GM21576 (cell line): ENCODE data around the gene AMBRA1.
A peak's percentile ranks its signal among the peaks of the same experiment; 100 is the strongest.
"Not testable (repeated sequence)": the region's sequence is repeated elsewhere in the genome, so short reads cannot be mapped to it uniquely, and the experiment has no call there.

Source experiments
- ATAC-seq: cut with Tn5 transposase; IDR thresholded peaks from one replicate; pipeline ENCODE4 v1.9.1; 2021; ENCODE audit warnings: mild to moderate bottlenecking, moderate library complexity; ENCODE audit not compliant: unreplicated experiment

AMBRA1 gene

GRCh38 chr11:46375392-46376101, 218.3 kb downstream of the AMBRA1 start:
- no peak for ATAC-seq

GRCh38 chr11:46374815-46375214, 219.0 kb downstream of the AMBRA1 start:
- ATAC-seq = no peak

GRCh38 chr11:46373787-46374740, 219.8 kb downstream of the AMBRA1 start:
- ATAC-seq = no peak

DNA sequence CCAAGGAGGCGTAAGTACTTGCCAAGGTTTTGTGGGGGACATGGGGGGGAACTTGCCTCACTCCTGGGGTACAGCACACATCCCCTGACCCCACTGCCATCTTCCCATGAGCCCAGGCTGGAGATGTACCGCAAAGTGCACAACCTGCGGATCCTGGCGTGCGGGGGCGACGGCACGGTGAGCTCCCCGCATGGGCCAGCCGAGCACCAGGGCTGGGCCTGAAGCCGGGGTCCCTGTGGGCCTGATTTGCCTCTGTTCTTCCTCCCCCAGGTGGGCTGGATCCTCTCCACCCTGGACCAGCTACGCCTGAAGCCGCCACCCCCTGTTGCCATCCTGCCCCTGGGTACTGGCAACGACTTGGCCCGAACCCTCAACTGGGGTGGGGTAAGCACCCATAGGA, 221.3 kb downstream of the AMBRA1 start:
- ATAC-seq = not testable (repeated sequence)

GRCh38 chr11:46372086-46372485, 221.7 kb downstream of the AMBRA1 start:
- no peak for ATAC-seq

DNA sequence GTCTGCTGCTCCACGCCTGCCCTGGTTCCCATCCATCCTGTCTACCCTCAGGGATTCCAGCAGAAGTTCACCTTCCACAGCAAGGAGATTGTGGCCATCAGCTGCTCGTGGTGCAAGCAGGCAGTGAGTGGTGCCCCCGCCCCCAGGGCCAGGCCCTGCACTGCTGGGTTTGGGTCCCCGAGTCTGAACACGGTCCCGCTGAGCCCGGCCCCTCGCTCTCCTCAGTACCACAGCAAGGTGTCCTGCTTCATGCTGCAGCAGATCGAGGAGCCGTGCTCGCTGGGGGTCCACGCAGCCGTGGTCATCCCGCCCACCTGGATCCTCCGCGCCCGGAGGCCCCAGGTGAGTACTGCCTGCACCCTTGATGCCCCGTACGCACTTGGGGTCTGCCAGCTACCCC, 222.6 kb downstream of the AMBRA1 start:
- ATAC-seq = not testable (repeated sequence)

GRCh38 chr11:46370253-46370652, 223.6 kb downstream of the AMBRA1 start:
- no peak for ATAC-seq

DNA sequence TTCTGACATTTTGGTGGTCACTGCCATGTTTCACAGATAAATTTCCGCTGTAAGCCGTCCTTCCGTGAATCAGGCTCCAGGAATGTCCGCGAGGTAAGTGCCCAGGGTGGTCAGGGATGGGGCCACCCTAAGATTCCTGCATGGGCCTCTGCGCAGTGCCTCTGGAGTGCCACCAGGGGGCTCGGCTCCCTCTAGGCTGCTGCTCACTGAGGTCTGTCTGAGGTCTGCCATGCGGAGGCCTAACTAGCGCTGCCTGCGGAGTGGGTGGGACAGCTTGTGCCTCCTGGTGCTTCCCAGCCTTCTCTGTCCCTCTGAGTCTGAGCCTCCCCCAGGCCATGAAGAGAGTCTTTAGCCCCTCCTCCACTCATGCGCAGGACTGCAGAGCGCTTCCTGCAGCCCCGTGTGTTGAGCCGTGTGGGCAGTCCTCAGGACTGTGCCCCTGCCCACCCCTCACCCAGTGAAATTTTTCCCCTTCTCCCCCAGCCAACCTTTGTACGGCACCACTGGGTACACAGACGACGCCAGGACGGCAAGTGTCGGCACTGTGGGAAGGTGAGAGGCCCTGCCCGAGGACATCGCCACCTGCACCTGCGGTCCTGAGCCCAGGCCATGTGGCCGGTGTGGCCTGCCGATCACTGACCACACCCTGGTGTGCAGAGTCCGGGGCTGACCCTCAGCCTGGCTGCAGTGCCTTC, 224.2 kb downstream of the AMBRA1 start:
- no peak for ATAC-seq

DNA sequence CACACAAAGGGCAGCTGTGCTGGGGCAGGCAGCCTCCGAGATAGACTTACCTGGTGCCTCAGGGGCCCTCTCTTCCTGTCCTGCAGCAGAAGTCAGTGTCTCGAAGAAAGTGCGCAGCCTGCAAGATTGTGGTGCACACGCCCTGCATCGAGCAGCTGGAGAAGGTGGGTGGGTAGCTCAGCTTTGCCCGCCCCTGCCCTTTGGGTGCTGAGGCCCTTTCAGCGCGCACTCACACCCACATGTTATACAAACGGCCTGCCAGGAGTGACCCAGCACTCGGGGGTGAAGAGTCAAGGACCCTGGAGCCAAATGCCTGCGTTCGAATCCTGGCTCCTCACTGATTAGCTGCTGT, 225.9 kb downstream of the AMBRA1 start:
- no peak for ATAC-seq

- peak; percentile 69 for ATAC-seq
Measured at GRCh38 chr11:46367244-46367915, 226.4 kb downstream of the AMBRA1 start.

- ATAC-seq = no peak
Measured at GRCh38 chr11:46366661-46367161, 227.1 kb downstream of the AMBRA1 start.

DNA sequence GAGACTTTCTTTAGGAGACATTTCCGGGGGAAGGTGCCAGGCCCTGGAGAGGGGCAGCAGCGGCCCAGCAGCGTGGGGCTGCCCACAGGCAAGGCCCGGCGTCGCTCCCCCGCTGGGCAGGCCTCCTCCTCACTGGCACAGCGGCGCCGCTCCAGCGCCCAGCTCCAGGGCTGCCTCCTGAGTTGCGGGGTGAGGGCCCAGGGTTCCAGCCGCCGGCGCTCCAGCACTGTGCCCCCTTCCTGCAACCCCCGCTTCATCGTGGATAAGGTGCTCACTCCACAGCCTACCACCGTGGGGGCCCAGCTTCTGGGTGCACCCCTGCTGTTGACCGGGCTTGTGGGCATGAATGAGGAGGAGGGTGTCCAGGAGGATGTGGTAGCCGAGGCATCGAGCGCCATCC, 227.6 kb downstream of the AMBRA1 start:
- ATAC-seq = no peak

DNA sequence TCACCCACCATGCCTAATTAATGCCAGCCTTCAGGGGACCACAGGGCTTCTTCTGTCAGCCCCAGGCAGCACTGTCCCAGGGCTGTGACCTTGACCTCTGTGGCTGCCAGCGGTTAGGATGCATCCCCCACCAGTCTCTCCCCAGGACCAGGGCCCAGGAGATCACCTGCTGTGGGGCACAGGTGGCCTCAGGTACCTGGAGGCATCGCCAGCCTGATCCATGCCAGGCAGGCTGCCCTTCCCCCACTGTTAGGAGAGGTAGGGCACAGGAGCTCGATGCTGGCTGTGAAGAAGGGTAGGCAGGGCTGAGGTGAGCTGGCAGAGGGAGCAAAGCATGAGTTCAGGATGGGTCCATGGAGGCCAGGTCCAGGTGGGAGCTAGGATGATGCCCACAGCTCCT, 229.0 kb downstream of the AMBRA1 start:
- ATAC-seq = no peak

DNA sequence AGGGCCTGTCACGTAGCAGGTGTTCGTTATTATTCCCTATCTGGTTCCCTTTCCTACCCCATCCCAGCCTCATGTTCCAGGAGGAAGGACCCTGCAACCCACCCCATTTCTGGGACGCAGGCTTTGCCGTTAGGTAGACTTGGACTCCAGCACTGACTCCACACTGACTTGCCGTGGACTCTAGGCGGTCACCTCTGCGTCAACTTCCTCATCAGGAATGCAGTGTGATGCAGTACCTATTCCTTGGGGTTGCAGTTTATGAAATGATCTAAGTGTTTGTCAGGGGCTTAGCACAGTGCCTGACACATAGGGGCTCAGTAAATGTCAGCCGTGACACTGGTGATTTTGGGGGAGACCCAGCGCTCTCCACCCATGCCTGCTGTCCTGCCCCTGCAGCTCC, 229.8 kb downstream of the AMBRA1 start:
- ATAC-seq = no peak

GRCh38 chr11:46363455-46364005, 230.3 kb downstream of the AMBRA1 start:
- no peak for ATAC-seq

GRCh38 chr11:46363031-46363407, 230.8 kb downstream of the AMBRA1 start:
- no peak for ATAC-seq

GRCh38 chr11:46362156-46363030, 231.4 kb downstream of the AMBRA1 start:
- ATAC-seq = no peak

DNA sequence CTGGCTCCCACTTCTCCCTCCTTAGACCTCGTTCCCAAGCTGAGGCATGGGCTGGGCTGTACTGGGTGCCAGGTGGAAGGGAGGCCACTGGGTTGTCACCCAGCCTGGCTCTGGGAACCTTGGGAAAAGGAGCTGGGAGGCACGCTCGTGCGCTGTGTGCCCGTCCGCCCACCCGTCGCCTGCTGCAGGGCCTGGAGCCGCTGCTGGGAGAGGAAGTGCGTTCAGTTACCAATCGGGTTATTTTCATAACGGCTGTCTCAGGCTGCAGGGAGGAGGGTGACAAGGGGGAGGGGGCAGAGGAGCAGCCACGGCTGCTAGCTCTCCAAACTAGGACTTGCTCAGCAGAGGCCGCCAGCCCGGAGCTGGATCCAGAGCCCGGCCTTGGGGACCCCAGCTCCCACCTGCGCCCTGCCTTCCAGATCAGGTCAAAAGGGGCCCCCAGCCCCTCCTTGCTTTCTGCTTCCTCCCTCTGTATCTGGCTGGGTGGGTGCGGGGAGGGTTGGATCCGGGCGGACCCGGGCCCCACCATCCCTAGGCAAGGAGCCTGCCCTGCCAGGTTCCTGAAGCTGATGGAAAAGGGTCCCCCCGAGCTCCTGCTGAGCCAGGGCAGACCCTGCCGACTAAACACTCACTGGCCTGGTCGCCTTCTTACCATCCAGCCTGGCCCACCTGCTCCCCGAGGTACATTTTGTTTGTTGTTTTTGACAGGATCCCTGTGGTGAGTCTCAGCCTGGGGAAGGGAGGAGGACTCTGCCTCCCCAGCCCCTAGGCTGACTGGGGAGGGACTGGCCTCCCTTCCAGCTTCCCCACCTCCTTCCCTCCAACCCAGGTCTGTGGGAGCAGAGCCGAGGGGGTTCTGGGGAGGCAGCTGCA, 232.3 kb downstream of the AMBRA1 start:
- peak; percentile 91 for ATAC-seq

GRCh38 chr11:46360878-46361277, 232.9 kb downstream of the AMBRA1 start:
- peak; percentile 18 for ATAC-seq
